ENCODE results near the gene OR6Y1.

OR6Y1 gene

DNA sequence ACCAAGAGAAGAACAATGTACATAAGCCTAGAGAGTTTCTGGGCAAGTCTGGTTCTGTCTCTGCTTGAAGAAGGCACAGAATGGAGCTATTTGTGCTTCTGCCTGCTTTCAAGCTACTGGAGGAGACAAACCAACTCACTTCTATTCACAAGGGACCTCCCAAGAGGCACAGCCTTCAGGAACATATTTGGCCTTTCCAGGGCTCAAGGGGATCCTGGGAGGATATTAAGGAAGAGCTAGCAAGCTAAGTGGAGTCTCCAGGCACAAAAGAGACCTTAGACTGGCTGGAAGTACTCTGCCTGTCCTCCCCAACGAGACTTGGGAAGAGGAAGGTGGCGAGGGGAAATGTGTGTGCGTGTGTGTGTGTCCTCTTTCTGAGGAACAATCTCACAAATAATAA lies at the start of gene OR6Y1:
Gene OR6Y1, minus strand, starts transcription at position 54 of the 400 bp plus-strand sequence. CDS start 6,300 bp downstream, outside the sequence.
- TF ChIP-seq ZFX (IDR thresholded peaks at IDR 0.05; ENCODE audit: borderline replicate concordance) (no peak), CTCF (IDR thresholded peaks at IDR 0.05) (no peak)
- no peak within 1 kb of the TSS for H3K27ac ChIP-seq

DNA sequence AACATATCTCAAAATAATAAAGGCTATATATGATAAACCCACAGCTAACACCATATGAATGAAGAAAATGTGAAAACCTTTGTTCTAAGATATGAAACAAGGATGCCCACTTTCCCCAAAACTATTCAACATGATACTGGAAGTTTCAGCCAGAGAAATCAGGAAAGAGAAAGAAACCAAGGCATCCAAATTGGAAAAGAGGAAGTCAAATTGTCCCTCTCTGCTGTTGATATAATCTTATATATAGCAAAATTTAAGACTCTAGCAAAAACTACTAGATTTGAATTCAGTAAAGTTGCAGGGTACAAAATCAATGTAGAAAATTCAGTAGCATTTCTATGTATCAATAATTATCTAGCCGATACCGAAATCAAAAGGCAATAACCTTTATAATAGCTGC lies 46.5 kb upstream of the OR6Y1 start:
- no peak for TF ChIP-seq CTCF (IDR thresholded peaks at IDR 0.05)
- TF ChIP-seq ZFX (IDR thresholded peaks at IDR 0.05; ENCODE audit: borderline replicate concordance), result no peak
- H3K27ac ChIP-seq, result no peak overlapping the region

DNA sequence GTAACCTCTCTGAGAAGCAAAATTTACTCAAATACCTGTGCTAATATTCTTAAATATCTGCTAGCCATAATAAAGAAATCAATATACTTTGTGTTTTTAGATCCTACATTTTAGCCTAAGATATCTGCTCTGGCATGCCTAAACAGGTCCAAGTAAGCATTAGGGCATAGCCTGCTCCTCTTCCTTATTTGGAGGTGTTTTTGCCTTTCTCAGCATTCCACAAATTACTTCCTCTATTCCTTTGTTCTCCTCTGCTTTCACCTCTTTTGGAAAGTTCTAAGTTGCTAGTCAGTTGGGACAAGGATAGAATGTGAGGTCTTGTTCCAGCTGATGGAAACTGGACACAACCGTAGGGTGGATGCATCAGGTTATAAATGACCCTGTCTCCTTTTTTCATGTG lies 32.7 kb upstream of the OR6Y1 start:
- TF ChIP-seq CTCF (IDR thresholded peaks at IDR 0.05), result no peak
- no peak for TF ChIP-seq ZFX (IDR thresholded peaks at IDR 0.05; ENCODE audit: borderline replicate concordance)
- no peak overlapping the region for H3K27ac ChIP-seq

DNA sequence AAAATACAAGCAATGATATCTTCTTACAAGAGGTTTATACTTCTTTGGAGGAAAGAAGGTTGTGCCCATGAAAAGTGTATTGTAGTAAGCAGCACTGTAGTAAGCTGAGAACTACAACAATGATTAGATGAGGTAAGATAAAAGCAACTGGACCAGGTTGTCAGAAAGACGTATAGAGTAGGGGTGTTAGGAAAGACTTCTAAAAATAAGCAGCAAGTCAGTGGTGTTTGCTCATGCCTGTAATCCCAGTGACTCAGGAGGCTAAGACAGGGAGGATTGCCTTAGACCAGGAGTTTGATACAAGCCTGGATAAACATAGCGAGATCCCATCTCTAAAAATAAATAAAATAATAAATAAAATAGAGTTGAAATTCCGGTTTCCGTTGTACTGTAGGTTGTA lies 29.8 kb upstream of the OR6Y1 start:
- H3K27ac ChIP-seq, result no peak overlapping the region
- TF ChIP-seq ZFX (IDR thresholded peaks at IDR 0.05; ENCODE audit: borderline replicate concordance) (no peak), CTCF (IDR thresholded peaks at IDR 0.05) (no peak)

GRCh38 chr1:158579733-158580132 lies 25.5 kb upstream of the OR6Y1 start, which contains the start of gene OR10X1:
OR10X1 (minus strand) TSS chr1:158579899; CDS start chr1:158579899, 0 bp downstream.
- TF ChIP-seq CTCF (IDR thresholded peaks at IDR 0.05) (no peak), ZFX (IDR thresholded peaks at IDR 0.05; ENCODE audit: borderline replicate concordance) (no peak)
- no peak within 1 kb of the TSS for H3K27ac ChIP-seq

- TF ChIP-seq CTCF (IDR thresholded peaks at IDR 0.05), result no peak
- TF ChIP-seq ZFX (IDR thresholded peaks at IDR 0.05; ENCODE audit: borderline replicate concordance), result no peak
- no peak overlapping the region for H3K27ac ChIP-seq
Measured at GRCh38 chr1:158577561-158577960, 23.4 kb upstream of the OR6Y1 start.

- H3K27ac ChIP-seq, result no peak overlapping the region
- TF ChIP-seq CTCF (IDR thresholded peaks at IDR 0.05) (no peak), ZFX (IDR thresholded peaks at IDR 0.05; ENCODE audit: borderline replicate concordance) (no peak)
Measured at GRCh38 chr1:158572226-158572625, 18.0 kb upstream of the OR6Y1 start.

All from 22Rv1 (cell line).